HepG2 (cell line): Measurements from ENCODE around the gene OR10A3. TPM values are rescaled to one million over a fixed set of nuclear protein-coding genes. Genes with fewer than 3 reads are reported as not detected.

Source experiments
- BRD4 ChIP-seq: sonication (generic); formaldehyde crosslinking; IDR thresholded peaks from 2 replicates; pipeline ENCODE4 v1.4.0; 2020; ENCODE audit warnings: missing genetic modification reagents
- FOXJ3 ChIP-seq: sonication (generic); formaldehyde crosslinking; IDR thresholded peaks from 2 replicates; pipeline ENCODE4 v1.4.0; 2020; ENCODE audit warnings: missing genetic modification reagents, mild to moderate bottlenecking, borderline replicate concordance
- HOXA5 ChIP-seq: sonication (generic); formaldehyde crosslinking; IDR thresholded peaks from 2 replicates; pipeline ENCODE4 v1.4.0; 2020; ENCODE audit warnings: missing genetic modification reagents
- LBX2 ChIP-seq: sonication (generic); formaldehyde crosslinking; IDR thresholded peaks from 2 replicates; pipeline ENCODE4 v1.5.0; 2020; ENCODE audit warnings: missing genetic modification reagents, mild to moderate bottlenecking, borderline replicate concordance
- MED13 ChIP-seq: sonication (generic); formaldehyde crosslinking; IDR thresholded peaks from 2 replicates; pipeline ENCODE4 v1.5.0; 2020; ENCODE audit warnings: missing genetic modification reagents
- REST ChIP-seq, 2 experiments: IDR thresholded peaks; 2 replicates each; pipeline ENCODE4 v1.6.1; 2011 to 2012; ENCODE audit warnings: low read length in 2 of 2, borderline replicate concordance in 1 of 2, low read depth in 1 of 2, mild to moderate bottlenecking in 1 of 2, moderate library complexity in 1 of 2
- SOX13 ChIP-seq, 3 experiments: fragments of 450-650 bp in 1 of 3; sonication (generic) in 1 of 3; formaldehyde crosslinking in 1 of 3; IDR thresholded peaks in 2 of 3; conservative IDR thresholded peaks in 1 of 3; 2 replicates each; pipeline versions ENCODE4 v1.5.0 to v1.6.1; 2016 to 2020; ENCODE audit warnings: antibody characterized with exemption in 1 of 3, mild to moderate bottlenecking in 1 of 3, missing compliant biosample characterization in 1 of 3, missing genetic modification reagents in 1 of 3, moderate library complexity in 1 of 3
- SP1 ChIP-seq, 2 experiments: fragments of 450-650 bp in 1 of 2; sonication (generic) in 1 of 2; formaldehyde crosslinking in 1 of 2; IDR thresholded peaks; 2 replicates each; pipeline versions ENCODE4 v1.4.0 to v1.6.1; 2016 to 2020; ENCODE audit warnings: missing genetic modification reagents in 1 of 2
- SRF ChIP-seq: IDR thresholded peaks from 2 replicates; pipeline ENCODE4 v1.6.1; 2011; ENCODE audit warnings: mild to moderate bottlenecking, low read depth, low read length, moderate library complexity
- TOE1 ChIP-seq: sonication (generic); formaldehyde crosslinking; IDR thresholded peaks from 2 replicates; pipeline ENCODE4 v1.4.0; 2020; ENCODE audit warnings: mild to moderate bottlenecking, missing genetic modification reagents
- ZBTB1 ChIP-seq: sonication (generic); formaldehyde crosslinking; IDR thresholded peaks from 2 replicates; pipeline ENCODE4 v1.4.0; 2020; ENCODE audit warnings: missing genetic modification reagents, borderline replicate concordance
- ZNF142 ChIP-seq: sonication (generic); formaldehyde crosslinking; IDR thresholded peaks from 2 replicates; pipeline ENCODE4 v1.4.0; 2020; ENCODE audit warnings: missing genetic modification reagents
- ZNF557 ChIP-seq: sonication (generic); formaldehyde crosslinking; IDR thresholded peaks from 2 replicates; pipeline ENCODE4 v1.4.0; 2020; ENCODE audit warnings: missing genetic modification reagents
- ZNF781 ChIP-seq: sonication (generic); formaldehyde crosslinking; IDR thresholded peaks from 2 replicates; pipeline ENCODE4 v1.5.1; 2020; ENCODE audit warnings: borderline replicate concordance, mild to moderate bottlenecking, missing genetic modification reagents; ENCODE audit errors: not compliant biosample characterization
- ZNF782 ChIP-seq: sonication (generic); formaldehyde crosslinking; IDR thresholded peaks from 2 replicates; pipeline ENCODE4 v1.4.0; 2020; ENCODE audit warnings: missing genetic modification reagents, mild to moderate bottlenecking, borderline replicate concordance
- ZZZ3 ChIP-seq: sonication (generic); formaldehyde crosslinking; IDR thresholded peaks from 2 replicates; pipeline ENCODE4 v1.4.0; 2020; ENCODE audit warnings: missing genetic modification reagents, mild to moderate bottlenecking, borderline replicate concordance
- polyA plus RNA-seq, 8 experiments: library from polyadenylated mRNA; depleted of rRNA in 3 of 8; stranded (reverse) in 7 of 8; unstranded in 1 of 8; fragments of >200 nt; fragmentation: Illumina TruSeq in 4 of 8; extraction: Trizol in 4 of 8; gene quantifications; 2 replicates each; pipeline versions ENCODE4 v1.2.1 to v1.2.3, GENCODE V29; 2011 to 2016; ENCODE audit warnings: low read depth in 4 of 8, missing spikeins in 1 of 8, mixed read lengths in 1 of 8; ENCODE audit not compliant: insufficient read depth in 1 of 8
- total RNA-seq, 5 experiments: library from RNA; depleted of rRNA; stranded (reverse); fragments of >200 nt; fragmentation: Illumina TruSeq; extraction: Trizol; gene quantifications; 2 replicates each; pipeline ENCODE4 v1.2.3, GENCODE V29; 2016; ENCODE audit warnings: low read depth in 1 of 5
- TF ChIP-seq, protein P1 (sequence below): sonication (generic); formaldehyde crosslinking; IDR thresholded peaks from 2 replicates; pipeline ENCODE4 v1.8.1; 2023; ENCODE audit warnings: mild to moderate bottlenecking, missing genetic modification reagents, borderline replicate concordance

The OR10A3 gene
- total and polyA plus RNA-seq, 2 of the 13 experiments (the other 11 are each of a cell fraction or from before 2014, with no cell fraction given): not detected

DNA sequence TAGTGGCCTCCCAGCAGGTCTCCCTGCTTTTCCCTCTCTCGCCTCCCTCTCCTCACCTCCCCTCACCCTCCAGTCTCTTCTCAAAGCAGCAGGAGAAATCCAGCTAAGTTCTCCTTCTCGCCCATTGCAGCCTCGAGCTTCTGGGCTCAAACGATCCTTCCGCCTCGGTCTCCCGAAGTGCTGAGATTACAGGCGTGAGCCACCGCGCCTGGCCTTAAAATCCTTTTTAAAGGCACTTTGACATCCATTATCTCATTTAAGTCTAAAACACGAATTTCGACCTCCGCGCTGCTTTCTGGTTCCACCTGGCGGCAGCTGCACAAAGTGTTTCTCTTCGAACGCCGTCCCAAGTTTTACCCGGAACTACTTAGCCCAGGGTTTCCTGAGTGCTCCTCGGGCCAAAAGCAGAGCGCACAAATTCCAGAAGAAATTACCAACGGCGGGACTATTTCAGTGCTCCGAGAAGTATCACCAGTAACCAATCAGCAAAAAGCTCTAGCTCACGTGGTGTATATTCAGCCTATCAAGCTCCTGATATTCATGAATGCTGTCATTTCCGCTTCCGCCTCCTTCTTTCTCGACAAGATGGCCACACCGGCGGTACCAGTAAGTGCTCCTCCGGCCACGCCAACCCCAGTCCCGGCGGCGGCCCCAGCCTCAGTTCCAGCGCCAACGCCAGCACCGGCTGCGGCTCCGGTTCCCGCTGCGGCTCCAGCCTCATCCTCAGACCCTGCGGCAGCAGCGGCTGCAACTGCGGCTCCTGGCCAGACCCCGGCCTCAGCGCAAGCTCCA is 45.5 kb upstream of the OR10A3 start, which contains the start of gene EIF3F (continued):
- no peak; a peak in 1 of 4 replicates for TF ChIP-seq REST (IDR thresholded peaks at IDR 0.05; ENCODE audit: borderline replicate concordance in 1 of 2, low read depth in 1 of 2, low read length in 2 of 2)
- TF ChIP-seq MED13 (CRISPR knock-in tag): peak; percentile 48; the same call in 1 of the 2 replicates
- no peak for TF ChIP-seq LBX2 (CRISPR knock-in tag)
- no peak for TF ChIP-seq ZBTB1 (CRISPR knock-in tag)
- TF ChIP-seq SP1 (IDR thresholded peaks at IDR 0.05): no peak
- TF ChIP-seq SP1 (CRISPR knock-in tag; IDR thresholded peaks at IDR 0.05): 0 out of 2 replicates have a peak, but pooled peaks have one; percentile 59
- TF ChIP-seq ZZZ3 (CRISPR knock-in tag): peak; percentile 79; the same call in 1 of the 2 replicates
- peak; percentile 57 for TF ChIP-seq ZNF781
- TF ChIP-seq ZNF557 (CRISPR knock-in tag): no peak
- no peak for TF ChIP-seq TOE1 (CRISPR knock-in tag)
- TF ChIP-seq HOXA5 (CRISPR knock-in tag): peak; percentile 91
- peak; percentile 79 for TF ChIP-seq BRD4 (CRISPR knock-in tag)
- peak; percentile 64; the same call in 1 of the 2 replicates for TF ChIP-seq FOXJ3
- no peak for TF ChIP-seq ZNF782 (CRISPR knock-in tag)
- 0 out of 2 replicates have a peak, but pooled peaks have one; percentile 52 for TF ChIP-seq SRF
- peak; percentile 47; the same call in 1 of the 2 replicates for TF ChIP-seq SOX13 (IDR thresholded peaks at IDR 0.05)
- peak in 1 of 2 experiments; percentile 34; a peak in 2 of 4 replicates for TF ChIP-seq SOX13 (CRISPR knock-in tag; conservative IDR thresholded peaks at IDR 0.05 in 1 of 2, IDR thresholded peaks at IDR 0.05 in 1 of 2)
- TF ChIP-seq, protein P1, sequence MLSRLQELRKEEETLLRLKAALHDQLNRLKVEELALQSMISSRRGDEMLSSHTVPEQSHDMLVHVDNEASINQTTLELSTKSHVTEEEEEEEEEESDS (CRISPR knock-in tag): no peak
- TF ChIP-seq ZNF142 (CRISPR knock-in tag): peak; percentile 73; the same call in 1 of the 2 replicates
